ENCODE results near the gene NREP.

- TF ChIP-seq EZH2 (IDR thresholded peaks at IDR 0.05; ENCODE audit: borderline replicate concordance, low read length) (no peak), CTCF (conservative IDR thresholded peaks at IDR 0.05 in 1 of 2, IDR thresholded peaks at IDR 0.05 in 1 of 2; ENCODE audit: extremely low read depth in 1 of 2, insufficient read depth in 1 of 2, low read depth in 1 of 2, low read length in 2 of 2) (peak in 1 of 2 donors; percentile 4)
Measured at GRCh38 chr5:111697881-111698757, 58.9 kb downstream of the NREP start.

All from mammary epithelial cell (primary cell).